Right lung (tissue), 5 donors: ENCODE results near the gene NOTCH4. TPM values are rescaled to one million over a fixed set of nuclear protein-coding genes. Genes with fewer than 3 reads are reported as not detected.
"Not testable (repeated sequence)": the region's sequence is repeated elsewhere in the genome, so short reads cannot be mapped to it uniquely, and the experiment has no call there.

Experiments used
- DNase-seq, 2 donors: peaks; one replicate each; pipeline ENCODE4 v3.0.0-alpha.2; 2013
- polyA plus RNA-seq, 5 donors: library from polyadenylated mRNA; unstranded; fragments of 120-200 nt; gene quantifications; one replicate each; pipeline versions ENCODE4 v1.2.1 to v1.2.3, GENCODE V29; 2013; ENCODE audit warnings: inconsistent platforms in 1 of 5, low replicate concordance in 1 of 5; ENCODE audit not compliant: insufficient read length in 5 of 5, insufficient read depth in 1 of 5

NOTCH4 gene
- polyA plus RNA-seq, 5 donors, result 35.5 to 56.8 (median 46.9) TPM

DNA sequence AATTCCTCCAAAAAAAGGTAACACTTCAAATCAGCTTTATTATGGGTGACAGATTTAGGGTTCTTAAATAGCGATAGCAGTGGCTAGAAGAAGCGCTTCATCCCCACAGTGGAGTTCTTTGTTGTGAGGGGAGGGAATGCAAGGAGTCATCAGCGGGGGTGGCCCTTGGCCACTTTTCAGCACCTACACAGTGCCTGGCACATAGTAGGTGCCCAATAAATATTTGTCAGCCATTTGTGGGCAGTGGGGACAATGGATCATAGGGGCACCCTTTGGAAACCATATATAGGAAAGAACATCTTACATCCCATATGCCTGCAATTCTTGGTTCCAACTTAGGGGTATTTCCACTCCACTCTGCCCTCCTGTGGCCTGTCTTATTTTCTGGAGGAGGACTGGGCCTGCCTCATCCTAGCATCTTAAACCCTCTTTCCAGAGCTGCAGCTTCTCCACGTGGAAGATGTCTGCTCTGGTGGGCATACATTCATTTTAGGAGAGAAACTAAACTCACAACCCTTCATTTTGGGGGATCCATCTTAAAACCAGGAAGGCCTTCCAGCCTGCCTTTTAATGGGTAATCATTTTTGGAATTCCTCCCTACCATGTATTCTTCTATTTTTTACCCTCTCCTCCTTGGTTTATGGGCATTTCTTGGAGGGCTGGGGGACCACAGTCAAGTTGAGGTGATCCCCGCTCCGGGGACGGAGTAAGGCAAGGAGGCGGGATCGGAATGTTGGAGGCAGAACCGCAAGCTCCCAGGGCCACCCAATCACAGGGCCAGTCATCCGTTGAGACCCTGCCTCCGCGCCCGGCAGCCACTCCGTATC is 28.8 kb downstream of the NOTCH4 start:
- no peak for DNase-seq

DNA sequence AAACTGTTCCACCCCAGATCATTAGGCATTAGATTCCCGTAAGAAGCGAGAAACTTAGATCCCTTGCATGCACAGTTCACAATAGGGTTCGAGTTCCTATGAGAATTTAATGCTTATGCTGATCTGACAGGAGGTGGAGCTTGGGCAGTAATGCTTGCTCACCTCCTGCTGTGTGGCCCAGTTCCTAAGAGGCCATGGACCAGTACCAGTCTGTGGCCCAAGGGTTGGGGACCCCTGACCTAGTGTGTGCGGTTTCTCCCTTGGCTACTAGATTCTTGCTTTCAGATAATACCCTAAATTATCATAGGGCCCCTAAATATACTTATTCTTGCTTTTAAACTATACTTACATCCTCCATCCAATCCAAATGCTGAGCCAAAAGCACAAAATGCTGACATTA is 29.5 kb downstream of the NOTCH4 start:
- no peak for DNase-seq

- DNase-seq, result not testable (repeated sequence)
Measured at GRCh38 chr6:32193096-32193495, 30.8 kb downstream of the NOTCH4 start.

DNA sequence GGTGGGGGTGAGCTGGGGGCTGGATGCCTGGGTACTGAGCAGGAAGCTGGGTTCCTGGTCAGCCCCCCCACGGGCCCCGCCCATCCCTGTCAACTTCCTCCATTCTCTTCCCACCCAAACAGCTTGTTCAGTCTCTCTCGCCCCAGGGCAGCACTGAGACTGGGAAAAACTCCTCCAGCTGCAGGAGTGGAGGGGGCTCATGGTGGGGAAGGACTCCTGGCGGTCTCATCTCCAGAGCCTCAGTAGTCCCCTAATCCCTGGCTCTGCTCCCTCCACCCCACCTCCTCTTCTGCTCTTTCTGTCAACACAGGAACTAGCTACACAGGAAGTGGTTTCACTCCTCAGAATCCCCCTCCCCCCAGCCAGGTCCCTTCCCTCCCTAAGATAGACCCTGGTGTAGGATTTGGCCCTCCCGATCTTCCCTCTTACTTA is 31.2 kb downstream of the NOTCH4 start, which contains the start of gene GPSM3:
Gene GPSM3 (minus strand): TSS at position 36 of the 432 bp plus-strand sequence. CDS start 130 bp downstream, outside the sequence.
- DNase-seq, result no peak

GRCh38 chr6:32191696-32192607 is 31.9 kb downstream of the NOTCH4 start:
- DNase-seq, result no peak

DNA sequence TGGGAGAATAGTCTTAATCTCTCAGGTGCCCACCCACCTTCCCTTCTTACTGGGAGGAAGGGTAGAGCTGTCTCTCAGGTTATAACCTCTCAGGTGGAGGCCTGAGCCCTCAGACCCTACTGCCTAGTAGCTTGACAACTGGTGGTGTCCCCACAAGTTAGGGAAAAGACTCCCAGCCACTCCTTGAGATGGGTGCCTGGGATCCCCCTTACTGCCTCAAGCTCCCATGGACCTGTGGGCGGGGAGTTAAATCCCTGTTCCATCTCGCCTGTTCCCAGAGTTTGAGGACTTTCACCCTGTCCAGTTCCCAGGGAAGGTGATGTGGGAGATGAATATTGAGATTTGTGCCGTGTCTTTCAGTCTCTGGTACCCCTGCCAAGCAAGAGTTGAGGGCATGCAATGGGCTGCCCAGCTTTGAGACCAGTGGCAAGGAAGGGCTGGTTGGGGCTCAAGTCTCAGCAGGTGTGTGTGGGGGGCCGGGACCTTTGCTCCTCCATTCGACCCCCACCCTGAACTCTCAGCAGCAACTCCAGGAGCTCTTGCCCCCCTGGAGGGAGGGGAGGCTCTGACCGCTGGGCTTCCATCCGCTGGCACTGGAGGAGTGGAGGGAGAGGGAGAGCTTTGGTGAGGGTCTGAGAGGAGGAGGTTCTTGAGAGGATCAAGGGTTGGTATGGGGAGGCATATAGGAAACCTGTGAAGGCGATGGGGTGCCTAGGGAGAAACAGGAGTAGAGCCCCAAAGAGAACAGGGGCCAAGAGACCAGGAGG is 32.8 kb downstream of the NOTCH4 start:
- no peak for DNase-seq

DNA sequence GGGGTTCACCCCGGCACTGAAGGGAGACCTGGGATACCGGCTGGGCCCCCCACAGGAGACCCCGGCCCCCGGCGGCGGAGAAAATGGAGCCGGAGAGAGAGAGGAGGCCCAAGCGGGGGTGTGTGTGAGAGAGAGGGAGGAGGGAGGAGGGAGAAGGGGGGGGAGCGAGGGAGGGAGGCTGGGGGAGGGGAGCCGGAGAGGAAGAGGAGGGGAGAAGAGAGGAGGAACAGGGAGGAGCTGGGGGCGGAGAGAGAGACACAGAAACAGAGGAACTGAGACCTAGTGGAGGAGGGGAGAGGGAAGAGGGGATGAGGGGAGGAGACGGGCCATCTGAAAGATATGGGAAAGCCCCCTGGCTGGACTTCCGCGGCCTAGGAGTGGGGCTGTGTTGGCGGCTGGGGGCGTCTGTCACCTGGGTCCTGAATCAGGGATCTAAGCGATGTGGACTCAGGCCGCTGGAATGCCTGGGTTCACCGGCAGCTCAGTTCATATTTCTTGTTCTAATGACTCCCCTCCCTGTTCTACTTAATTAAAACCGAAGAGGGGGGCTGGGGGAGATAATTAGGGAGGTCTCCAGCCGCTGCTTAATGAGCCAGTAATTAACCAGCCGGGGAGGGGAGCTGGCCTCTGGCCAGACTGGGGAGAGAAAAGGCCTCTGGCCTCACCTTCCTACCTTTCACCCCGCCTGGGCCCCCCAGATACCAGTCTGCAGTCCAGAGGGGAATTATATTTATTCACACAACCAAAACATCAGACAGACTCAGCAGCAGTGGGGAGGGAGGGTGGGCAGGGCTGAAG is 33.6 kb downstream of the NOTCH4 start, which contains the start of gene PBX2:
Gene PBX2 (minus strand): TSS at position 149 of the 798 bp plus-strand sequence. CDS start 287 bp downstream, outside the sequence.
- peak; percentile 93 to 94 for DNase-seq

- no peak for DNase-seq
Measured at GRCh38 chr6:32189742-32190053, 34.2 kb downstream of the NOTCH4 start.

- DNase-seq, result no peak
Measured at GRCh38 chr6:32189069-32189741, 34.7 kb downstream of the NOTCH4 start.

- DNase-seq, result no peak
Measured at GRCh38 chr6:32188381-32189068, 35.3 kb downstream of the NOTCH4 start.

DNA sequence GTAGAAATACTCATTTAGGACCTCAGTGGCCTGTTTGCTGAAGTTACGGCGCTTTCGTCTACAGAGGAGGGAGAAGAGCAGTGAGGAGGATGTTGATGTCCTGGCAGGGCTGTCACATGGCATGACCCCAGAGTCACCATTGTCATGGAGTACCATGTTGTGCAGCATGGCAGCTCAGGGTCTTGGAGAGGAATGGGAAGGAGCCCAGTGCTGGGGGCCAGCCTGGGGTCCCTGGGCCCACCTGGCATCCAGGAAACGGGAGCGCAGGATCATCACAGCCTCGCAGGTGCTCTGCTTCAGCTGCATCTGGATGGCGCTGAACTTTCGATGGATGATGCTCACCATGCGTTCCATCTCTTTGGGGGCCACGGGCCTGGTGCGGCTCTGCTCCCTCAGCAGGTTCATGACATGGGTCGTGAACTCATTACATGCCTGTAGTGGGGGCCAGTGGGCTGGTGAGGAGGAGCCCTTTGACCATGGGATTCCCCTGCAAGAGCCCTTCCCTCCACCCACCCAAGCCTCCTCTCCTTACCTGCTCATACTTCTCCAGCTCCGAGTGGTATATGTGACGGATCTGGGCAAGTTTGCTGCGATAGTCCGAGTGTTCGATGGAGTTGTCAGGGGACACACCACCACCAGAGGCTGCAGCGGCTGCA is 36.0 kb downstream of the NOTCH4 start:
- not testable (repeated sequence) for DNase-seq

DNA sequence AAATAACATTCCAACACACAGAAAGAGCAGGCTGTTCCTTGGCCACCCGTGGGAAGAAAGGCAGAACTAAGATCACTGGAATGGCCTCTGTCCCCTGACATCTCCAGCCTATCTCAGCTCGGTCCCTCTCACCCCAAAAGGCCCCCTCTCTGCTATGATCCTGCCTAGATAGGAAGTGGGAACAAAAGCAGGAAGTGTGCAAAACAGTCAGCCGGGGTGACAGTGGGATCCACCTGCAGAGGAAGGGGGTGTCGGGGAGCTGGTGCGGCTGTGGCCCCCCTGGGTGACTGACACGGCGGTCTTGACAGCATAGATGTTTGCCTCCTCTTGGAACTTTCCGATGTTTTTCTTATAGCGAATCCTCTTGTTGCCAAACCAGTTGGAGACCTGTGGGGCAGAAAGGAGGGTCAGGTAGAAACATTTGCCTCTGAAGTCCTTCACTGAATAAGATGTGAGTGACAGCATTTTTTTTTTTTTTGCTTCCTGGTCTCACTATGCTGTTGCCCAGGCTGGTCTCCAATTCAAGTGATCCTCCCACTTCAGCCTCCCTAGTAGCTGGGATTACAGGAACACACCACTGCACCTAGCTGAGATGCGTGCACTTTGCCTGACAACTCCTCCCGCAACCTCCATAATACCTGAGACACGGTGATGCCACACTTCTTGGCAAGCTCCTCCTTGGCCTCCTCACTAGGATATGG is 36.7 kb downstream of the NOTCH4 start:
- DNase-seq, result no peak

- DNase-seq, result not testable (repeated sequence)
Measured at GRCh38 chr6:32186151-32186840, 37.6 kb downstream of the NOTCH4 start.

DNA sequence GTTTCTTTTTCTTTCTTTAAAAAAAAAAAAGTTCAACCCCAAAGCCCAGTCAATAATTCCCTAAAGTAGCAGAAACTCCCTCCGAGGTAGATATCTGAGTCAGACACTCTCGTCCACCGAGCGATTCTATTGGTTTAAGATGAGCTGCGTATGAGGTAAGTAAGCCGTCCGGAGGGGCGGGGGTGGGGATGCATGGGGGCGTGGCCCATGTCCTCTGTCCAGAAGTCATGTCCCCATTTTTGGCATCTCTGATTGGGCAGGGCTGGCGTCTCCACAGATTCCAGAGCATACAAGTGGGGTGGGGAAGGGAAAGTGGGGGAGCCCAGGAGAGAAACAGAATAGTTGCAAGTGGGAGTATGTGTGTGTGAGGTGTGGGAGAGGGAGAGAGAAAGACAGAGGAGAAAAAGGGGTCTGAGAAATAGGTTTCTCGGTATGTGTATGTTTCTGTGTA is 38.2 kb downstream of the NOTCH4 start:
- not testable (repeated sequence) for DNase-seq

- no peak for DNase-seq
Measured at GRCh38 chr6:32184084-32184640, 39.7 kb downstream of the NOTCH4 start, which contains the start of gene AGER. Gene AGER (minus strand): TSS chr6:32184253. CDS start chr6:32184222, 31 bp downstream.

DNA sequence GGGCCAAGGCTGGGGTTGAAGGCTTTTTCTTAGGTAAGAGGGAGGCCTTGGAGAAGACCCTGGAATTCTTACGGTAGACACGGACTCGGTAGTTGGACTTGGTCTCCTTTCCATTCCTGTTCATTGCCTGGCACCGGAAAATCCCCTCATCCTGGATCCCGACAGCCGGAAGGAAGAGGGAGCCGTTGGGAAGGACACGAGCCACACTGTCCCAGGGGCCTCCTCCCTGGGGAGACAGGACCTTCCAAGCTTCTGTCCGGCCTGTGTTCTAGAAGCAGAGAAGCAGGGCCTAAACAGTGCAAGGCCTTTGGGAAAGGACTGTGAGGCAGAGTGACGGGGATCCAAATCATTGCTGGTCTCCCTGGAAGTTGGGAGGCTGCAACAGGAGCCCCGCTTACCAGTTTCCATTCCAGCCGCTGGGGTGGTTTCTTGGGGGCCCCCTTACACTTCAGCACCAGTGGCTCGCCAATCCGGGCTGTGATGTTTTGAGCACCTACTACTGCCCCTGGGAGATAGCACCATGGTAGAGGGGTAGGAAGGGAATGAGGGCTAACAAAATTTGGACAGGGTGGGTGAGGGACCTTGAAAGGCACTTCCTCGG is 40.3 kb downstream of the NOTCH4 start:
- DNase-seq, result no peak

GRCh38 chr6:32183030-32183429 is 40.8 kb downstream of the NOTCH4 start:
- DNase-seq, result no peak
